ENCODE data around the gene TNFSF18.

Gene TNFSF18

GRCh38 chr1:173039626-173040025 is 11.1 kb downstream of the TNFSF18 start:
- DNase-seq (ENCODE audit: low read depth): peak; percentile 49

- no peak for DNase-seq (ENCODE audit: low read depth)
Measured at GRCh38 chr1:173038875-173039554, 11.7 kb downstream of the TNFSF18 start.

- no peak for DNase-seq (ENCODE audit: low read depth)
Measured at GRCh38 chr1:173024543-173024942, 26.2 kb downstream of the TNFSF18 start.

GRCh38 chr1:173023343-173023742 is 27.4 kb downstream of the TNFSF18 start:
- DNase-seq (ENCODE audit: low read depth): no peak

GRCh38 chr1:173020138-173020750 is 30.5 kb downstream of the TNFSF18 start:
- no peak for DNase-seq (ENCODE audit: low read depth)

GRCh38 chr1:173017792-173018191 is 32.9 kb downstream of the TNFSF18 start:
- no peak for DNase-seq (ENCODE audit: low read depth)

GRCh38 chr1:173016419-173016818 is 34.3 kb downstream of the TNFSF18 start:
- no peak for DNase-seq (ENCODE audit: low read depth)

GRCh38 chr1:173015629-173016028 is 35.1 kb downstream of the TNFSF18 start:
- DNase-seq (ENCODE audit: low read depth): no peak

- no peak for DNase-seq (ENCODE audit: low read depth)
Measured at GRCh38 chr1:173014160-173014559, 36.6 kb downstream of the TNFSF18 start.

GRCh38 chr1:173012126-173012525 is 38.6 kb downstream of the TNFSF18 start:
- no peak for DNase-seq (ENCODE audit: low read depth)

- DNase-seq (ENCODE audit: low read depth): no peak
Measured at GRCh38 chr1:173009597-173009996, 41.1 kb downstream of the TNFSF18 start.

- peak; percentile 27 for DNase-seq (ENCODE audit: low read depth)
Measured at GRCh38 chr1:173005196-173005864, 45.4 kb downstream of the TNFSF18 start.

- DNase-seq (ENCODE audit: low read depth): peak; percentile 86
Measured at GRCh38 chr1:173002891-173003838, 47.6 kb downstream of the TNFSF18 start.

- no peak for DNase-seq (ENCODE audit: low read depth)
Measured at GRCh38 chr1:172999349-172999748, 51.4 kb downstream of the TNFSF18 start.

GRCh38 chr1:172997941-172998361 is 52.8 kb downstream of the TNFSF18 start:
- DNase-seq (ENCODE audit: low read depth): peak; percentile 96

- peak; percentile 97 for DNase-seq (ENCODE audit: low read depth)
Measured at GRCh38 chr1:172993640-172994039, 57.1 kb downstream of the TNFSF18 start.

GRCh38 chr1:172991674-172992400 is 58.9 kb downstream of the TNFSF18 start:
- peak; percentile 49 for DNase-seq (ENCODE audit: low read depth)

- peak; percentile 95 for DNase-seq (ENCODE audit: low read depth)
Measured at GRCh38 chr1:172990598-172991215, 60.0 kb downstream of the TNFSF18 start.
